PFSK-1 (cell line): ENCODE results near the gene DPY19L3.

Experiments
- POLR2AphosphoS5 ChIP-seq: IDR thresholded peaks from 2 replicates; pipeline ENCODE4 v1.6.1; 2012; ENCODE audit warnings: low read depth, mild to moderate bottlenecking, control low read depth, low read length, moderate library complexity
- SIN3A ChIP-seq: IDR thresholded peaks from 2 replicates; pipeline ENCODE4 v1.6.1; 2012; ENCODE audit warnings: mild to moderate bottlenecking, low read length, moderate library complexity, borderline replicate concordance; ENCODE audit not compliant: insufficient read depth

- TF ChIP-seq POLR2AphosphoS5 (no peak), SIN3A (no peak)
Observed at GRCh38 chr19:32358321-32358720, 47.2 kb upstream of the DPY19L3 start.
